ENCODE measurements around the gene DNAH14.
A peak's percentile ranks its signal among the peaks of the same experiment; 100 is the strongest.

The DNAH14 gene

DNA sequence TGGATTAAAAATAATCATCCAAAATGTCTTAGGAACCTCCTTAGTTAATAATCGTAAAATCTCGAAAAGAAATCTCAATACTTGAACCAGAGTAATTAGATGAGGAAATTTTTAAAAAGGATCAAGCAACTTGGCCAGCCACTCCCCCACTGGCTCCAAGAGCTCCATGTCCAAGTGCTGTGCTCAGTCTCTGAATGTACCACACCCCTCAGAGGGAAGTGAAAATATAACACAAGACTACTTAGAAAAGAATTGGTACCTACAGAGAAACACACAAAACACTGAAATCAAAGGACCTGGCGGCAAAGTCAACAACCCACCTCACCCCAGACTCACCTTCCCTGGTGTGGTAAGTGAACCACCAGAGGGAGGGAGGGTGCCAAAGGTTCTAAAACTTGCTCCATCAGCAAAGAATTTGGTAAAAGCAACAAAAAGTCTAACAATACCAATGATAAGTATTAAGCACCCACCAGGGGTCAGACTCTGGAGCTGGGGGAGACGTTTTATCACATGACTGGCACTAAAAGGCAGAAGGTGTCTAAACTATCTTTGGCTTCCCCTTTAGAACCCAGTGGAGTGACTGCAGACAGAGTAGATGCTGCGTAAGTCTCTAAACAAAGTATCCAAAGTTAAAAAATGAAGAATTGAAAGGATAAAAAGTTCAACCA is 484.4 kb downstream of the DNAH14 start:
- H3K4me3 ChIP-seq (ENCODE audit: low read length) = no peak overlapping the region
- no peak overlapping the region for H3K9ac ChIP-seq (ENCODE audit: low read depth, low read length)
- no peak overlapping the region for H3K4me2 ChIP-seq (ENCODE audit: low read length)
- no peaks in the 10 kb centered on the region for H3K9me3 ChIP-seq (replicated peaks; ENCODE audit: low read length)
- H3K27me3 ChIP-seq (ENCODE audit: control insufficient read depth, insufficient read depth, low read length) = no peaks in the 10 kb centered on the region
- H3K36me3 ChIP-seq (ENCODE audit: insufficient read depth, low read length) = peaks cover 63% of the 10 kb centered on the region
- H3K4me1 ChIP-seq (ENCODE audit: control insufficient read depth, insufficient read depth, low read length) = no peaks in the 10 kb centered on the region

GRCh38 chr1:225415307-225415706 is 485.8 kb downstream of the DNAH14 start:
- no peak overlapping the region for H3K4me3 ChIP-seq (ENCODE audit: low read length)
- peaks cover 68% of the 10 kb centered on the region for H3K36me3 ChIP-seq (ENCODE audit: insufficient read depth, low read length)
- H3K4me1 ChIP-seq (ENCODE audit: control insufficient read depth, insufficient read depth, low read length) = no peaks in the 10 kb centered on the region
- no peaks in the 10 kb centered on the region for H3K27me3 ChIP-seq (ENCODE audit: control insufficient read depth, insufficient read depth, low read length)
- no peak overlapping the region for H3K9ac ChIP-seq (ENCODE audit: low read depth, low read length)
- no peaks in the 10 kb centered on the region for H3K9me3 ChIP-seq (replicated peaks; ENCODE audit: low read length)
- H3K4me2 ChIP-seq (ENCODE audit: low read length) = no peak overlapping the region

- Histone ChIP-seq H3K4me3 (ENCODE audit: low read length) (no peak overlapping the region), H3K27me3 (ENCODE audit: control insufficient read depth, insufficient read depth, low read length) (no peaks in the 10 kb centered on the region), H3K9ac (ENCODE audit: low read depth, low read length) (no peak overlapping the region), H3K4me1 (ENCODE audit: control insufficient read depth, insufficient read depth, low read length) (no peaks in the 10 kb centered on the region), H3K9me3 (replicated peaks; ENCODE audit: low read length) (no peaks in the 10 kb centered on the region), H3K36me3 (ENCODE audit: insufficient read depth, low read length) (peaks cover 61% of the 10 kb centered on the region), H3K4me2 (ENCODE audit: low read length) (no peak overlapping the region)
Observed at GRCh38 chr1:225415967-225416745, 486.7 kb downstream of the DNAH14 start.

- Histone ChIP-seq H3K9ac (ENCODE audit: low read depth, low read length) (no peak overlapping the region), H3K36me3 (ENCODE audit: insufficient read depth, low read length) (peaks cover 55% of the 10 kb centered on the region)
Observed at GRCh38 chr1:225418059-225418458, 488.6 kb downstream of the DNAH14 start.

GRCh38 chr1:225418598-225418997 is 489.1 kb downstream of the DNAH14 start:
- H3K9me3 ChIP-seq (replicated peaks; ENCODE audit: low read length) = no peaks in the 10 kb centered on the region
- H3K4me1 ChIP-seq (ENCODE audit: control insufficient read depth, insufficient read depth, low read length) = peaks cover 11% of the 10 kb centered on the region

More at GRCh38 chr1:225418059-225418458, 488.6 kb downstream of the DNAH14 start:
- Histone ChIP-seq H3K4me1 (ENCODE audit: control insufficient read depth, insufficient read depth, low read length) (peaks cover 6% of the 10 kb centered on the region), H3K27me3 (ENCODE audit: control insufficient read depth, insufficient read depth, low read length) (no peaks in the 10 kb centered on the region), H3K4me3 (ENCODE audit: low read length) (no peak overlapping the region), H3K9me3 (replicated peaks; ENCODE audit: low read length) (no peaks in the 10 kb centered on the region), H3K4me2 (ENCODE audit: low read length) (no peak overlapping the region)

GRCh38 chr1:225422031-225422605 is 492.6 kb downstream of the DNAH14 start:
- Histone ChIP-seq H3K36me3 (ENCODE audit: insufficient read depth, low read length) (peaks cover 24% of the 10 kb centered on the region), H3K9ac (ENCODE audit: low read depth, low read length) (no peak overlapping the region), H3K27me3 (ENCODE audit: control insufficient read depth, insufficient read depth, low read length) (no peaks in the 10 kb centered on the region), H3K4me3 (ENCODE audit: low read length) (no peak overlapping the region), H3K4me2 (ENCODE audit: low read length) (no peak overlapping the region), H3K9me3 (replicated peaks; ENCODE audit: low read length) (no peaks in the 10 kb centered on the region), H3K4me1 (ENCODE audit: control insufficient read depth, insufficient read depth, low read length) (peaks cover 43% of the 10 kb centered on the region)

More at GRCh38 chr1:225418598-225418997, 489.1 kb downstream of the DNAH14 start:
- Histone ChIP-seq H3K4me2 (ENCODE audit: low read length) (no peak overlapping the region), H3K4me3 (ENCODE audit: low read length) (no peak overlapping the region), H3K27me3 (ENCODE audit: control insufficient read depth, insufficient read depth, low read length) (no peaks in the 10 kb centered on the region), H3K9ac (ENCODE audit: low read depth, low read length) (no peak overlapping the region), H3K36me3 (ENCODE audit: insufficient read depth, low read length) (peaks cover 50% of the 10 kb centered on the region)

- peaks cover 43% of the 10 kb centered on the region for H3K4me1 ChIP-seq (ENCODE audit: control insufficient read depth, insufficient read depth, low read length)
- H3K27me3 ChIP-seq (ENCODE audit: control insufficient read depth, insufficient read depth, low read length) = no peaks in the 10 kb centered on the region
- no peak overlapping the region for H3K4me3 ChIP-seq (ENCODE audit: low read length)
- H3K9me3 ChIP-seq (replicated peaks; ENCODE audit: low read length) = no peaks in the 10 kb centered on the region
- no peak overlapping the region for H3K9ac ChIP-seq (ENCODE audit: low read depth, low read length)
- H3K36me3 ChIP-seq (ENCODE audit: insufficient read depth, low read length) = peaks cover 16% of the 10 kb centered on the region
- H3K4me2 ChIP-seq (ENCODE audit: low read length) = peak overlapping the region; percentile 9
Observed at GRCh38 chr1:225422795-225423517, 493.5 kb downstream of the DNAH14 start.

GRCh38 chr1:225423518-225423855 is 494.0 kb downstream of the DNAH14 start:
- H3K4me1 ChIP-seq (ENCODE audit: control insufficient read depth, insufficient read depth, low read length) = peaks cover 43% of the 10 kb centered on the region
- no peaks in the 10 kb centered on the region for H3K27me3 ChIP-seq (ENCODE audit: control insufficient read depth, insufficient read depth, low read length)
- no peaks in the 10 kb centered on the region for H3K9me3 ChIP-seq (replicated peaks; ENCODE audit: low read length)
- H3K9ac ChIP-seq (ENCODE audit: low read depth, low read length) = no peak overlapping the region
- H3K36me3 ChIP-seq (ENCODE audit: insufficient read depth, low read length) = peaks cover 15% of the 10 kb centered on the region
- no peak overlapping the region for H3K4me3 ChIP-seq (ENCODE audit: low read length)
- H3K4me2 ChIP-seq (ENCODE audit: low read length) = peak overlapping the region; percentile 9

- peaks cover 46% of the 10 kb centered on the region for H3K4me1 ChIP-seq (ENCODE audit: control insufficient read depth, insufficient read depth, low read length)
- H3K4me2 ChIP-seq (ENCODE audit: low read length) = peak overlapping the region; percentile 98
- no peaks in the 10 kb centered on the region for H3K27me3 ChIP-seq (ENCODE audit: control insufficient read depth, insufficient read depth, low read length)
- H3K4me3 ChIP-seq (ENCODE audit: low read length) = peak overlapping the region; percentile 58
- H3K9me3 ChIP-seq (replicated peaks; ENCODE audit: low read length) = no peaks in the 10 kb centered on the region
- peaks cover 7% of the 10 kb centered on the region for H3K36me3 ChIP-seq (ENCODE audit: insufficient read depth, low read length)
- H3K9ac ChIP-seq (ENCODE audit: low read depth, low read length) = peak overlapping the region; percentile 47
Observed at GRCh38 chr1:225424562-225425200, 495.2 kb downstream of the DNAH14 start.

DNA sequence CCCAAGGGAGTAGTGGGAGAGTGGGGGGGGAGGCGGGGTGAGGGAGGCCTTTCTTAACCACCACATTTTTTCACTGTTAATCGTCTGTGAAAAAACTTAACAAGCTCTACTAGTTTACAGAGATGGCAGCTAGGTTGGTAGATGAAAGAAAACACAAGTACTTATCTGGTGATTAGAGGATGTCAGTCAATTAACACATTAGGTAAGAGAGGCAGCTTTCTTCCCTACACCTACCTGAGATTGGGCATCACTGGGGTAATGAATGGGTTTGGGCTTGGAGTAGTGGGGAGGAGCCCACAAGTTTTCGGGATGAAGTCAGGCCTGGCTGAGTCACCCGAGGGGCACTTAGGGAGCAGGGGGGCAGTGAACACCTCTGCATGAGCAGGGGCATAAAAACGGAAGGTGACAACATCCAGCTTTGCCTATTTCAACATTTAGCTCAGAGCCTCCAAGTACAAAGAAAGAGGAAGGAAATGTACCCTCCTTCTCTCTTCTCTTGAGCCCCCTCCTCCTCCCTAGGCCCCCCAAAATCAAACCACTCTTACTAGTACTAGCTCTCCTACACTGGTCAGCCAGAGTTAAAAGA is 495.8 kb downstream of the DNAH14 start:
- peak overlapping the region; percentile 95 for H3K4me3 ChIP-seq (ENCODE audit: low read length)
- H3K27me3 ChIP-seq (ENCODE audit: control insufficient read depth, insufficient read depth, low read length) = no peaks in the 10 kb centered on the region
- H3K9me3 ChIP-seq (replicated peaks; ENCODE audit: low read length) = no peaks in the 10 kb centered on the region
- H3K4me2 ChIP-seq (ENCODE audit: low read length) = peak overlapping the region; percentile 98
- peak overlapping the region; percentile 47 for H3K9ac ChIP-seq (ENCODE audit: low read depth, low read length)
- H3K4me1 ChIP-seq (ENCODE audit: control insufficient read depth, insufficient read depth, low read length) = peaks cover 46% of the 10 kb centered on the region
- H3K36me3 ChIP-seq (ENCODE audit: insufficient read depth, low read length) = peaks cover 7% of the 10 kb centered on the region
